ENCODE data around the gene BORCS8. TPM values are rescaled to one million over a fixed set of nuclear protein-coding genes. Genes with fewer than 3 reads are reported as not detected.

BORCS8 gene
- total and polyA plus RNA-seq, 2 of the 13 experiments (the other 11 are each of a cell fraction or from before 2014, with no cell fraction given): 9.6 to 13.3 TPM

DNA sequence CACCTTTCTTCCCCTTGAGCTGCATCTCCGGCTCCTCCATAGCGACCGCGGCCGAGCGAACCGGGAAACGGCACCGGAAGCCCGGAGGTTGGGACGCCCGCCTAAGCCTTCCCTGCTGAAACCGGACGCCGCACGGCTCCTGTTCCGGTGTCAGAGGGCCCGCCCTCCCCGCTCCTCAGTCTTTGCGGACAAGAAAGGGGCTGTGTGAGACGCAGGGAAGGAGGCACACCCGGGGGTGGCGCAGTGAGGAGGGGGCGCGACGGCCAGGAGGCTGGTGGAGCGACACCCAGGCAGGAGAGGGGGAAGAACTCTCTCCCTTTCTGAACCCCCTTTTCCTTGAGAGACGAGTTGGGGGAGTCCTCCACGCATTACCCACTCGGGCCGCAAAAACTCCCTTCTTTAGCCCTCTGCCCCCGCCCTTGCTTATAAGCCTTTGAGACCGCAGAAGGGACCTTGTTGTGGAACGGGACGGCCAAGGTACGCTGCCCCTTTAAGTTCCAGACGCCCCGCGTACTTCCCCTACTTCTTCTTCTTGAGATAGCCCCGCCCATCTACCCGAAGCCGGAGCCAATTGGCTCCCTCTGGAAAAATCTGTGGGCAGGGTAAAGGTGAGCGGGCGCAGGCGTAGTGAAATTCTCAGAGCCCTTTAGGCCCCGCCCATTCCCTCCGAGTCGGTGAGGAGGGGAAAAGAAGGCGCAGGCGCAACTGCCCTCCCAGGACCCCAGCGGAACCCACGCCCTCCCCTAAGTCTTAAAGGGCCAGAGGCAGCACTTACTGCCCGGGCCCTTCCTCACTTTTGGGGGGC, at the start of gene BORCS8, which contains the start of gene RFXANK (continued):
- TF ChIP-seq NCOR1 (IDR thresholded peaks at IDR 0.05; ENCODE audit: borderline replicate concordance, low read length) (peak; percentile 58; the same call in 1 of the 2 replicates), BORCS8-MEF2B (CRISPR knock-in tag; IDR thresholded peaks at IDR 0.05) (peak; percentile 68; the same call in 1 of the 2 replicates), ZNF746 (CRISPR knock-in tag; IDR thresholded peaks at IDR 0.05) (peak; percentile 62), MIER3 (CRISPR knock-in tag; IDR thresholded peaks at IDR 0.05; ENCODE audit: borderline replicate concordance) (peak; percentile 36; the same call in 1 of the 2 replicates), CREB1 (IDR thresholded peaks at IDR 0.05) (no peak), CREB1 (CRISPR knock-in tag; IDR thresholded peaks at IDR 0.05) (peak; percentile 47; the same call in 1 of the 2 replicates), ZNF83 (CRISPR knock-in tag; IDR thresholded peaks at IDR 0.05; ENCODE audit: borderline replicate concordance) (no peak), KAT7 (CRISPR knock-in tag; IDR thresholded peaks at IDR 0.05; ENCODE audit: borderline replicate concordance) (peak; percentile 91), SRSF1 (optimal IDR thresholded peaks at IDR 0.05; ENCODE audit: low read depth, low read length) (peak; percentile 88), ZNF235 (CRISPR knock-in tag; IDR thresholded peaks at IDR 0.05; ENCODE audit: borderline replicate concordance) (0 out of 2 replicates have a peak, but pooled peaks have one; percentile 78), ZFP37 (CRISPR knock-in tag; IDR thresholded peaks at IDR 0.05; ENCODE audit: borderline replicate concordance) (no peak), ZFY (CRISPR knock-in tag; IDR thresholded peaks at IDR 0.05) (peak; percentile 73), SP2 (CRISPR knock-in tag; IDR thresholded peaks at IDR 0.05) (peak; percentile 69), RXRA (CRISPR knock-in tag; IDR thresholded peaks at IDR 0.05) (peak; percentile 54)
- TF ChIP-seq, protein P1, sequence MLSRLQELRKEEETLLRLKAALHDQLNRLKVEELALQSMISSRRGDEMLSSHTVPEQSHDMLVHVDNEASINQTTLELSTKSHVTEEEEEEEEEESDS (CRISPR knock-in tag; IDR thresholded peaks at IDR 0.05; ENCODE audit: borderline replicate concordance): no peak
- TF ChIP-seq, protein P2, sequence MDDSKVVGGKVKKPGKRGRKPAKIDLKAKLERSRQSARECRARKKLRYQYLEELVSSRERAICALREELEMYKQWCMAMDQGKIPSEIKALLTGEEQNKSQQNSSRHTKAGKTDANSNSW (CRISPR knock-in tag; IDR thresholded peaks at IDR 0.05; ENCODE audit: borderline replicate concordance): no peak
- TF ChIP-seq, protein P3, sequence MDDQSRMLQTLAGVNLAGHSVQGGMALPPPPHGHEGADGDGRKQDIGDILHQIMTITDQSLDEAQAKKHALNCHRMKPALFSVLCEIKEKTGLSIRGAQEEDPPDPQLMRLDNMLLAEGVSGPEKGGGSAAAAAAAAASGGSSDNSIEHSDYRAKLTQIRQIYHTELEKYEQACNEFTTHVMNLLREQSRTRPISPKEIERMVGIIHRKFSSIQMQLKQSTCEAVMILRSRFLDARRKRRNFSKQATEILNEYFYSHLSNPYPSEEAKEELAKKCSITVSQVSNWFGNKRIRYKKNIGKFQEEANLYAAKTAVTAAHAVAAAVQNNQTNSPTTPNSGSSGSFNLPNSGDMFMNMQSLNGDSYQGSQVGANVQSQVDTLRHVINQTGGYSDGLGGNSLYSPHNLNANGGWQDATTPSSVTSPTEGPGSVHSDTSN (CRISPR knock-in tag; IDR thresholded peaks at IDR 0.05; ENCODE audit: borderline replicate concordance): no peak
- TF ChIP-seq, protein P4, sequence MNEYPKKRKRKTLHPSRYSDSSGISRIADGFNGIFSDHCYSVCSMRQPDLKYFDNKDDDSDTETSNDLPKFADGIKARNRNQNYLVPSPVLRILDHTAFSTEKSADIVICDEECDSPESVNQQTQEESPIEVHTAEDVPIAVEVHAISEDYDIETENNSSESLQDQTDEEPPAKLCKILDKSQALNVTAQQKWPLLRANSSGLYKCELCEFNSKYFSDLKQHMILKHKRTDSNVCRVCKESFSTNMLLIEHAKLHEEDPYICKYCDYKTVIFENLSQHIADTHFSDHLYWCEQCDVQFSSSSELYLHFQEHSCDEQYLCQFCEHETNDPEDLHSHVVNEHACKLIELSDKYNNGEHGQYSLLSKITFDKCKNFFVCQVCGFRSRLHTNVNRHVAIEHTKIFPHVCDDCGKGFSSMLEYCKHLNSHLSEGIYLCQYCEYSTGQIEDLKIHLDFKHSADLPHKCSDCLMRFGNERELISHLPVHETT (CRISPR knock-in tag; conservative IDR thresholded peaks at IDR 0.05): peak; percentile 77
- TF ChIP-seq, protein P5, sequence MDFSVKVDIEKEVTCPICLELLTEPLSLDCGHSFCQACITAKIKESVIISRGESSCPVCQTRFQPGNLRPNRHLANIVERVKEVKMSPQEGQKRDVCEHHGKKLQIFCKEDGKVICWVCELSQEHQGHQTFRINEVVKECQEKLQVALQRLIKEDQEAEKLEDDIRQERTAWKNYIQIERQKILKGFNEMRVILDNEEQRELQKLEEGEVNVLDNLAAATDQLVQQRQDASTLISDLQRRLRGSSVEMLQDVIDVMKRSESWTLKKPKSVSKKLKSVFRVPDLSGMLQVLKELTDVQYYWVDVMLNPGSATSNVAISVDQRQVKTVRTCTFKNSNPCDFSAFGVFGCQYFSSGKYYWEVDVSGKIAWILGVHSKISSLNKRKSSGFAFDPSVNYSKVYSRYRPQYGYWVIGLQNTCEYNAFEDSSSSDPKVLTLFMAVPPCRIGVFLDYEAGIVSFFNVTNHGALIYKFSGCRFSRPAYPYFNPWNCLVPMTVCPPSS (IDR thresholded peaks at IDR 0.05): no peak
- TF ChIP-seq, protein P6, sequence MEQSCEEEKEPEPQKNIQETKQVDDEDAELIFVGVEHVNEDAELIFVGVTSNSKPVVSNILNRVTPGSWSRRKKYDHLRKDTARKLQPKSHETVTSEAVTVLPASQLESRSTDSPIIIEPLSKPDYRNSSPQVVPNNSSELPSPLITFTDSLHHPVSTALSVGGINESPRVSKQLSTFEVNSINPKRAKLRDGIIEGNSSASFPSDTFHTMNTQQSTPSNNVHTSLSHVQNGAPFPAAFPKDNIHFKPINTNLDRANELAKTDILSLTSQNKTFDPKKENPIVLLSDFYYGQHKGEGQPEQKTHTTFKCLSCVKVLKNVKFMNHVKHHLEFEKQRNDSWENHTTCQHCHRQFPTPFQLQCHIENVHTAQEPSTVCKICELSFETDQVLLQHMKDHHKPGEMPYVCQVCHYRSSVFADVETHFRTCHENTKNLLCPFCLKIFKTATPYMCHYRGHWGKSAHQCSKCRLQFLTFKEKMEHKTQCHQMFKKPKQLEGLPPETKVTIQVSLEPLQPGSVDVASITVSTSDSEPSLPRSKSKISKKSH (CRISPR knock-in tag; IDR thresholded peaks at IDR 0.05; ENCODE audit: borderline replicate concordance): peak; percentile 84
